ENCODE data around the gene WASL.
A peak's percentile ranks its signal among the peaks of the same experiment; 100 is the strongest.

The WASL gene

GRCh38 chr7:123747620-123748141, 1.1 kb downstream of the WASL start:
- H3K4me3 ChIP-seq (replicated peaks in 1 of 2; ENCODE audit: low read depth in 2 of 2, low read length in 2 of 2): peak overlapping the region; percentile 92 to 99
- DNase-seq (ENCODE audit: low read depth in 2 of 2): peak; percentile 76 to 85
- no peak for TF ChIP-seq CTCF (IDR thresholded peaks at IDR 0.05; ENCODE audit: low read depth, low read length)

- peak in 1 of 2 donors; percentile 9 for DNase-seq (ENCODE audit: low read depth in 2 of 2)
- peak overlapping the region; percentile 92 to 99 for H3K4me3 ChIP-seq (replicated peaks in 1 of 2; ENCODE audit: low read depth in 2 of 2, low read length in 2 of 2)
Measured at GRCh38 chr7:123746931-123747488, 1.8 kb downstream of the WASL start.

GRCh38 chr7:123746055-123746454, 2.7 kb downstream of the WASL start:
- DNase-seq (ENCODE audit: low read depth in 2 of 2): peak in 1 of 2 donors; percentile 8
- no peak for TF ChIP-seq CTCF (IDR thresholded peaks at IDR 0.05; ENCODE audit: low read depth, low read length)
- no peak overlapping the region for H3K4me3 ChIP-seq (replicated peaks in 1 of 2; ENCODE audit: low read depth in 2 of 2, low read length in 2 of 2)

More at GRCh38 chr7:123746931-123747488, 1.8 kb downstream of the WASL start:
- TF ChIP-seq CTCF (IDR thresholded peaks at IDR 0.05; ENCODE audit: low read depth, low read length): no peak

GRCh38 chr7:123745437-123745836, 3.4 kb downstream of the WASL start:
- no peak for TF ChIP-seq CTCF (IDR thresholded peaks at IDR 0.05; ENCODE audit: low read depth, low read length)
- DNase-seq (ENCODE audit: low read depth in 2 of 2): no peak
- H3K4me3 ChIP-seq (replicated peaks in 1 of 2; ENCODE audit: low read depth in 2 of 2, low read length in 2 of 2): no peak overlapping the region

- H3K4me3 ChIP-seq (replicated peaks in 1 of 2; ENCODE audit: low read depth in 2 of 2, low read length in 2 of 2): no peak overlapping the region
- no peak for TF ChIP-seq CTCF (IDR thresholded peaks at IDR 0.05; ENCODE audit: low read depth, low read length)
- no peak for DNase-seq (ENCODE audit: low read depth in 2 of 2)
Measured at GRCh38 chr7:123744416-123744815, 4.4 kb downstream of the WASL start.

- no peak for TF ChIP-seq CTCF (IDR thresholded peaks at IDR 0.05; ENCODE audit: low read depth, low read length)
- no peak for DNase-seq (ENCODE audit: low read depth in 2 of 2)
- no peak overlapping the region for H3K4me3 ChIP-seq (replicated peaks in 1 of 2; ENCODE audit: low read depth in 2 of 2, low read length in 2 of 2)
Measured at GRCh38 chr7:123741940-123742339, 6.9 kb downstream of the WASL start.

- no peak overlapping the region for H3K4me3 ChIP-seq (replicated peaks in 1 of 2; ENCODE audit: low read depth in 2 of 2, low read length in 2 of 2)
- no peak for TF ChIP-seq CTCF (IDR thresholded peaks at IDR 0.05; ENCODE audit: low read depth, low read length)
- no peak for DNase-seq (ENCODE audit: low read depth in 2 of 2)
Measured at GRCh38 chr7:123738808-123739207, 10.0 kb downstream of the WASL start.

Measured in cardiac fibroblast (primary cell).